GM23338 (cell line): Measurements from ENCODE around the gene MALSU1.

ENCODE experiments used
- CREB1 ChIP-seq: fragments of 250-450 bp; sonication (Bioruptor Pico); IDR thresholded peaks from 2 replicates; pipeline ENCODE4 v1.5.0; 2020; ENCODE audit warnings: low read depth, mild to moderate bottlenecking, moderate library complexity
- EZH2 ChIP-seq: fragments of 200-600 bp; sonication (generic); IDR thresholded peaks from one replicate; pipeline ENCODE4 v1.8.0; 2017; ENCODE audit warnings: antibody characterized with exemption, mild to moderate bottlenecking, low read depth; ENCODE audit not compliant: unreplicated experiment
- JUNB ChIP-seq: IDR thresholded peaks from one replicate; pipeline ENCODE4 v1.6.1; 2016; ENCODE audit warnings: antibody characterized with exemption; ENCODE audit not compliant: unreplicated experiment
- NANOG ChIP-seq: IDR thresholded peaks from 2 replicates; pipeline ENCODE4 v1.6.1; 2016; ENCODE audit warnings: antibody characterized with exemption, borderline replicate concordance
- POLR2AphosphoS5 ChIP-seq: IDR thresholded peaks from 2 replicates; pipeline ENCODE4 v1.6.1; 2016; ENCODE audit warnings: antibody characterized with exemption, low read depth
- REST ChIP-seq: IDR thresholded peaks from one replicate; pipeline ENCODE4 v1.6.1; 2018; ENCODE audit warnings: antibody characterized with exemption; ENCODE audit not compliant: unreplicated experiment
- TF ChIP-seq, protein P1 (sequence below), 2 experiments: fragments of 200-600 bp in 1 of 2; sonication (generic) in 1 of 2; conservative IDR thresholded peaks; 2 replicates each; pipeline versions ENCODE4 v1.5.1 to v1.6.1; 2016 to 2017; ENCODE audit warnings: antibody characterized with exemption in 2 of 2, low read depth in 2 of 2, mild to moderate bottlenecking in 2 of 2, moderate library complexity in 1 of 2
- TF ChIP-seq, protein P2 (sequence below): IDR thresholded peaks from 2 replicates; pipeline ENCODE4 v1.6.1; 2016; ENCODE audit warnings: antibody characterized with exemption

GRCh38 chr7:23295401-23295697 is 3.8 kb upstream of the MALSU1 start:
- TF ChIP-seq, protein P1, sequence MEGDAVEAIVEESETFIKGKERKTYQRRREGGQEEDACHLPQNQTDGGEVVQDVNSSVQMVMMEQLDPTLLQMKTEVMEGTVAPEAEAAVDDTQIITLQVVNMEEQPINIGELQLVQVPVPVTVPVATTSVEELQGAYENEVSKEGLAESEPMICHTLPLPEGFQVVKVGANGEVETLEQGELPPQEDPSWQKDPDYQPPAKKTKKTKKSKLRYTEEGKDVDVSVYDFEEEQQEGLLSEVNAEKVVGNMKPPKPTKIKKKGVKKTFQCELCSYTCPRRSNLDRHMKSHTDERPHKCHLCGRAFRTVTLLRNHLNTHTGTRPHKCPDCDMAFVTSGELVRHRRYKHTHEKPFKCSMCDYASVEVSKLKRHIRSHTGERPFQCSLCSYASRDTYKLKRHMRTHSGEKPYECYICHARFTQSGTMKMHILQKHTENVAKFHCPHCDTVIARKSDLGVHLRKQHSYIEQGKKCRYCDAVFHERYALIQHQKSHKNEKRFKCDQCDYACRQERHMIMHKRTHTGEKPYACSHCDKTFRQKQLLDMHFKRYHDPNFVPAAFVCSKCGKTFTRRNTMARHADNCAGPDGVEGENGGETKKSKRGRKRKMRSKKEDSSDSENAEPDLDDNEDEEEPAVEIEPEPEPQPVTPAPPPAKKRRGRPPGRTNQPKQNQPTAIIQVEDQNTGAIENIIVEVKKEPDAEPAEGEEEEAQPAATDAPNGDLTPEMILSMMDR (conservative IDR thresholded peaks at IDR 0.05; ENCODE audit: low read depth in 2 of 2), result no peak
- no peak for TF ChIP-seq EZH2
- TF ChIP-seq POLR2AphosphoS5, result no peak
- TF ChIP-seq CREB1 (CRISPR knock-in tag), result no peak
- no peak for TF ChIP-seq NANOG
- TF ChIP-seq JUNB, result no peak
- no peak for TF ChIP-seq REST
- TF ChIP-seq, protein P2, sequence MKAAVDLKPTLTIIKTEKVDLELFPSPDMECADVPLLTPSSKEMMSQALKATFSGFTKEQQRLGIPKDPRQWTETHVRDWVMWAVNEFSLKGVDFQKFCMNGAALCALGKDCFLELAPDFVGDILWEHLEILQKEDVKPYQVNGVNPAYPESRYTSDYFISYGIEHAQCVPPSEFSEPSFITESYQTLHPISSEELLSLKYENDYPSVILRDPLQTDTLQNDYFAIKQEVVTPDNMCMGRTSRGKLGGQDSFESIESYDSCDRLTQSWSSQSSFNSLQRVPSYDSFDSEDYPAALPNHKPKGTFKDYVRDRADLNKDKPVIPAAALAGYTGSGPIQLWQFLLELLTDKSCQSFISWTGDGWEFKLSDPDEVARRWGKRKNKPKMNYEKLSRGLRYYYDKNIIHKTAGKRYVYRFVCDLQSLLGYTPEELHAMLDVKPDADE, result no peak
